Inflammatory macrophage treated with lipopolysaccharide for 4 hours (primary cell): Measurements from ENCODE around the gene DENND1B.

Experiments used
- DNase-seq: peaks from one replicate; pipeline ENCODE4 v3.0.0-alpha.2; 2020

The DENND1B gene

GRCh38 chr1:197464044-197464443 is 311.2 kb downstream of the DENND1B start:
- DNase-seq: peak; percentile 39

GRCh38 chr1:197463142-197463541 is 312.1 kb downstream of the DENND1B start:
- DNase-seq: no peak

- no peak for DNase-seq
Measured at GRCh38 chr1:197462539-197462938, 312.7 kb downstream of the DENND1B start.
